Endothelial cell (in vitro differentiated cells): ENCODE results near the gene BLOC1S6. TPM values are rescaled to one million over a fixed set of nuclear protein-coding genes. Genes with fewer than 3 reads are reported as not detected.

Experiments
- DNase-seq: peaks from one replicate; pipeline ENCODE4 v3.0.0; 2021; ENCODE audit warnings: low spot score
- H3K27ac Mint-ChIP-seq: one replicate; pipeline ENCODE4 v1.8.0; 2021; ENCODE audit warnings: mixed read lengths, inconsistent platforms; ENCODE audit not compliant: unreplicated experiment
- H3K27me3 Mint-ChIP-seq: one replicate; pipeline ENCODE4 v1.8.0; 2021; ENCODE audit warnings: mild to moderate bottlenecking, moderate library complexity, mixed read lengths, inconsistent platforms; ENCODE audit not compliant: unreplicated experiment
- H3K36me3 Mint-ChIP-seq: one replicate; pipeline ENCODE4 v1.8.0; 2021; ENCODE audit warnings: mild to moderate bottlenecking, low read depth, mixed read lengths, inconsistent platforms; ENCODE audit not compliant: unreplicated experiment
- H3K4me1 Mint-ChIP-seq: one replicate; pipeline ENCODE4 v1.8.0; 2021; ENCODE audit warnings: mild to moderate bottlenecking, mixed read lengths, inconsistent platforms; ENCODE audit not compliant: unreplicated experiment
- H3K4me3 Mint-ChIP-seq: one replicate; pipeline ENCODE4 v1.8.0; 2021; ENCODE audit warnings: mild to moderate bottlenecking, mixed read lengths, inconsistent platforms; ENCODE audit not compliant: unreplicated experiment
- H3K9me3 Mint-ChIP-seq: one replicate; pipeline ENCODE4 v1.8.0; 2021; ENCODE audit warnings: mixed read lengths, inconsistent platforms; ENCODE audit not compliant: unreplicated experiment
- total RNA-seq: library from RNA; stranded (reverse); fragmentation: NEBNext Ultra II Directional; extraction: Animal tissue kit (Norgen Biotek cat#: 25700); gene quantifications from one replicate; pipeline ENCODE4 v1.2.1, GENCODE V29; 2021; ENCODE audit not compliant: unreplicated experiment
- TF ChIP-seq, protein P1 (sequence below): fragments of 200-600 bp; sonication (generic); IDR thresholded peaks from one replicate; pipeline ENCODE4 v1.5.0; 2021; ENCODE audit warnings: antibody characterized with exemption; ENCODE audit not compliant: unreplicated experiment

The BLOC1S6 gene
- total RNA-seq, 1 donor from 2014 or later, result 30.1 TPM

DNA sequence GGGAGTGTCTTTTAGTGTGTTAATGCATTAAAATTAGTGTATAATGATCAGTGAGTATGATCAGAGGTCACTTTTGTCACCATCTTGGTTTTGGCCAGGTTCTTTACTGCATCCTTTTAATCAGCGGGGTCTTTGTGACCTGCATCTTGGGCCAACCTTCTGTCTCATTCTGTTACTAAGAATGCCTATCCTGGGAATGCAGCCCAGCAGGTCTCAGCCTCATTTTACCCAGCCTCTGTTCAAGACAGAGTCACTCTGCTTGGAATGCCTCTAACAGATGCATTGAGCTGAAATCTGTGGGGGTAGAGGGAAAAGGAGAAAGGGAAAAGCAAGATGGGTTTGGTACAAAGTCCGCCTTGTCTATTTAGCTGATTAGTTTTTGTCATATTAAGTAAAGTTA is 5.3 kb upstream of the BLOC1S6 start:
- Mint-ChIP-seq H3K27me3 (peaks cover 2% of the 10 kb centered on the region), H3K27ac (no peak overlapping the region), H3K9me3 (no peaks in the 10 kb centered on the region), H3K4me3 (no peak overlapping the region), H3K36me3 (no peaks in the 10 kb centered on the region), H3K4me1 (peaks cover 6% of the 10 kb centered on the region)
- no peak for DNase-seq
- TF ChIP-seq, protein P1, sequence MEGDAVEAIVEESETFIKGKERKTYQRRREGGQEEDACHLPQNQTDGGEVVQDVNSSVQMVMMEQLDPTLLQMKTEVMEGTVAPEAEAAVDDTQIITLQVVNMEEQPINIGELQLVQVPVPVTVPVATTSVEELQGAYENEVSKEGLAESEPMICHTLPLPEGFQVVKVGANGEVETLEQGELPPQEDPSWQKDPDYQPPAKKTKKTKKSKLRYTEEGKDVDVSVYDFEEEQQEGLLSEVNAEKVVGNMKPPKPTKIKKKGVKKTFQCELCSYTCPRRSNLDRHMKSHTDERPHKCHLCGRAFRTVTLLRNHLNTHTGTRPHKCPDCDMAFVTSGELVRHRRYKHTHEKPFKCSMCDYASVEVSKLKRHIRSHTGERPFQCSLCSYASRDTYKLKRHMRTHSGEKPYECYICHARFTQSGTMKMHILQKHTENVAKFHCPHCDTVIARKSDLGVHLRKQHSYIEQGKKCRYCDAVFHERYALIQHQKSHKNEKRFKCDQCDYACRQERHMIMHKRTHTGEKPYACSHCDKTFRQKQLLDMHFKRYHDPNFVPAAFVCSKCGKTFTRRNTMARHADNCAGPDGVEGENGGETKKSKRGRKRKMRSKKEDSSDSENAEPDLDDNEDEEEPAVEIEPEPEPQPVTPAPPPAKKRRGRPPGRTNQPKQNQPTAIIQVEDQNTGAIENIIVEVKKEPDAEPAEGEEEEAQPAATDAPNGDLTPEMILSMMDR, result no peak

DNA sequence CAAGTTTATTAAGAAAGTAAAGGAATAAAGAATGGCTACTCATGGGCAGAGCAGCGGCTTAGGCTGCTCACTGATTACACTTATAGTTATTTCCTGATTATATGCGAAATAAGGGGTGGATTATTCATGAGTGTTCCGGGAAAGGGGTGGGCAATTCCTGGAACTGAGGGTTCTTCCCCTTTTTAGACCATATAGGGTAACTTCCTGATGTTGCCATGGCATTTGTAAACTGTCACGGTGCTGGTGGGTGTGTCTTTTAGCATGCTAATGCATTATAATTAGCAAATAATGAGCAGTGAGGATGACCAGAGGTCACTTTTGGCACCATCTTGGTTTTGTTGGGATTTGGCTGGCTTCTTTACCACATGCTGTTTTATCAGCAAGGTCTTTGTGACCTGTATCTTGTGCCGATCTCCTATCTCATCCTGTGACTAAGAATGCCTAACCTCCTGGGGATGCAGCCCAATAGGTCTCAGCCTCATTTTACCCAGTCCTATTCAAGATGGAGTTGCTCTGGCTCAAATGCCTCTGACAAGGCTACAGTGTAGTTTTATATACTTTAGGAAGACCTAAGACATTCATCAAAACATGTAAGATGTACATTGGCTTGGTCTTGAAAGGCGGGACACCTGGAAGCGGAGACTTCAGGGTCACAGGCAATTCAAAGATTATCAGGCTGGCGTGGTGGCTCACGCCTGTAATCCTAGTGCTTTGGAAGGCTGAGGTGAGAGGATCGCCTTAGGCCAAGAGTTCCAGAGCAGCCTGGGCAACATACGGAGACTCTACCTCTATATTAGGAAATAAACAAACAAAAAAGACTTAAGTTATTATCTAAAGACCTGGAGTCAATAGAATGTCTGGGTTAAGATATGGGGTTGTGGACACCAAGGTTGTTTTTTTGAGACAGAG is 3.2 kb upstream of the BLOC1S6 start:
- no peak for DNase-seq
- Mint-ChIP-seq H3K27ac (no peak overlapping the region), H3K36me3 (no peaks in the 10 kb centered on the region), H3K27me3 (peaks cover 7% of the 10 kb centered on the region), H3K4me1 (peaks cover 18% of the 10 kb centered on the region), H3K9me3 (no peaks in the 10 kb centered on the region), H3K4me3 (no peak overlapping the region)
- TF ChIP-seq, protein P1, result no peak

DNA sequence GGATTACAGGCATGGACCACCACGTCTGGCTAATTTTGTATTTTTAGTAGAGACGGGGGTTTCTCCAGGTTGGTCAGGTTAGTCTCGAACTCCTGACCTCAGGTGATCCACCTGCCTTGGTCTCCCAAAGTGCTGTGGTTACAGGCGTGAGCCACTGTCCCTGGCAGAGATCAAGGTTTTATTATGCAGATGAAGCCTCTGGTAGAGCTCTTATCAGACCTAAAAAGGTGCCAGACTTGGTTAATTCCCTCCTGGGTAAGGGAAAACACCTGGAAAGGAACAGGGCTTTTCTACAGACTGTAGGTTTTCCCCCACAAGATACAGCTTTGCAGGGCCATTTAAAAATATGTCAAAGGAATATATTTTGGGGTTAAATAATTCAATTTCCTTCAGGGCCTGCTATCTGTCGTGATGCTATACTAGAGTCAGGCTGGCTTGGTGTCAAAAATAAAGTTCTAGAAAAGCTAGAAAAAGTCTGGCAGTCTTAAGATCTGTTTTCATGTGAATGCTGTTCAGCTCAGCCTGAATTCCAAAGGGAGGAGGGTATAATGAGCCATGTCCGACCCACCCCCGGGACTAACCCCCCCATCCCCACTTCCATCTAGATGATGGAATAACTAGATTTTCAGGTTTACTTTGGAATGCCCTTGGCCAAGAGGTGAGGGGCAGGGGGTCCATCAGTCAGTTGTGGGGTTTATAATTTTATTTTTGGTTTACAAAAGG is 1.9 kb upstream of the BLOC1S6 start:
- Mint-ChIP-seq H3K36me3 (no peaks in the 10 kb centered on the region), H3K27me3 (peaks cover 7% of the 10 kb centered on the region), H3K27ac (peak overlapping the region; percentile 100), H3K4me1 (peaks cover 19% of the 10 kb centered on the region), H3K9me3 (no peaks in the 10 kb centered on the region), H3K4me3 (no peak overlapping the region)
- TF ChIP-seq, protein P1, result no peak
- no peak for DNase-seq

DNA sequence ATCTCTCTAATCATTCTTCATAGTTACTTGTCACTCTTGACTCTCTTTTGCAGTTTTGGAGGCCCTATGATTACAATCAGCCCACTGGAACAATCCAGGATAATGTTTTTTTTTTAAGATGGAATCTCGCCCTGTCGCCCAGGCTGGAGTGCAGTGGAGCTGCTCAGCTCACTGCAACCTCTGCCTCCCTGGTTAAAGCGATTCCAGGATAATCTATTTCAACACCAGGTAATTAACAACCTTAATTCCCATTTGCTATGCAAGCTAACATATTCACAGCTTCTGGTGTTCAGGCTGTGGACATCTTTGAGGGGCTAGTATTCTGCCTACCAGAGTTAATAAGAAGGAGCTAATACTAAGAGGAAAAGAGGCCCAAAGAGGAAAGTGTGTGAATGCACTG is 1.1 kb upstream of the BLOC1S6 start:
- no peaks in the 10 kb centered on the region for H3K36me3 Mint-ChIP-seq
- peak overlapping the region; percentile 91 for H3K4me3 Mint-ChIP-seq
- H3K27me3 Mint-ChIP-seq, result peaks cover 7% of the 10 kb centered on the region
- H3K9me3 Mint-ChIP-seq, result no peaks in the 10 kb centered on the region
- TF ChIP-seq, protein P1, result no peak
- peaks cover 19% of the 10 kb centered on the region for H3K4me1 Mint-ChIP-seq
- H3K27ac Mint-ChIP-seq, result peak overlapping the region; percentile 100
- DNase-seq, result no peak
